Skeletal muscle cell (primary cell): ENCODE results near the gene ATF5.

Experiments used
- DNase-seq: peaks from one replicate; pipeline ENCODE4 v3.0.0-alpha.2; 2010; ENCODE audit warnings: low read depth
- H3K4me3 ChIP-seq: 2 replicates; pipeline ENCODE4 v1.5.1; 2011; ENCODE audit warnings: low read depth, mild to moderate bottlenecking, control low read depth, low read length, moderate library complexity

ATF5 gene

GRCh38 chr19:49929121-49929610 lies at the start of gene ATF5, which contains the start of gene NUP62:
Gene ATF5 (plus strand): TSS chr19:49929205. CDS start chr19:49930851, 1,646 bp downstream.
Gene NUP62 (minus strand): TSS chr19:49929504. CDS start chr19:49909807, 19,697 bp downstream.
- DNase-seq = no peak
- peak within 1 kb of the TSS; percentile 90 for H3K4me3 ChIP-seq

- DNase-seq = no peak
Measured at GRCh38 chr19:49879243-49879963, 49.6 kb upstream of the ATF5 start.

GRCh38 chr19:49880162-49880869 lies 48.7 kb upstream of the ATF5 start:
- DNase-seq = no peak
- no peak overlapping the region for H3K4me3 ChIP-seq

More at GRCh38 chr19:49879243-49879963, 49.6 kb upstream of the ATF5 start:
- no peak overlapping the region for H3K4me3 ChIP-seq

- H3K4me3 ChIP-seq = no peak overlapping the region
Measured at GRCh38 chr19:49881186-49881585, 47.8 kb upstream of the ATF5 start.

GRCh38 chr19:49881672-49882394 lies 47.2 kb upstream of the ATF5 start:
- DNase-seq = no peak
- no peak overlapping the region for H3K4me3 ChIP-seq

More at GRCh38 chr19:49881186-49881585, 47.8 kb upstream of the ATF5 start:
- no peak for DNase-seq

- no peak for DNase-seq
- no peak overlapping the region for H3K4me3 ChIP-seq
Measured at GRCh38 chr19:49882643-49883042, 46.4 kb upstream of the ATF5 start.

GRCh38 chr19:49883094-49883493 lies 45.9 kb upstream of the ATF5 start:
- H3K4me3 ChIP-seq = no peak overlapping the region
- DNase-seq = no peak

GRCh38 chr19:49884109-49884508 lies 44.9 kb upstream of the ATF5 start:
- no peak for DNase-seq
- H3K4me3 ChIP-seq = no peak overlapping the region

GRCh38 chr19:49884760-49885159 lies 44.2 kb upstream of the ATF5 start:
- no peak overlapping the region for H3K4me3 ChIP-seq

GRCh38 chr19:49887037-49887664 lies 41.9 kb upstream of the ATF5 start:
- no peak overlapping the region for H3K4me3 ChIP-seq
- DNase-seq = no peak

More at GRCh38 chr19:49884760-49885159, 44.2 kb upstream of the ATF5 start:
- DNase-seq = no peak

GRCh38 chr19:49887665-49888509 lies 41.1 kb upstream of the ATF5 start:
- no peak overlapping the region for H3K4me3 ChIP-seq
- no peak for DNase-seq

- no peak overlapping the region for H3K4me3 ChIP-seq
- no peak for DNase-seq
Measured at GRCh38 chr19:49888510-49888824, 40.5 kb upstream of the ATF5 start.

- no peak for DNase-seq
- no peak overlapping the region for H3K4me3 ChIP-seq
Measured at GRCh38 chr19:49889038-49889686, 39.8 kb upstream of the ATF5 start.

GRCh38 chr19:49889687-49890348 lies 39.2 kb upstream of the ATF5 start:
- peak overlapping the region; percentile 29 for H3K4me3 ChIP-seq
- peak; percentile 24 for DNase-seq

- peak overlapping the region; percentile 29 for H3K4me3 ChIP-seq
- DNase-seq = no peak
Measured at GRCh38 chr19:49890349-49891311, 38.4 kb upstream of the ATF5 start.

GRCh38 chr19:49891393-49891792 lies 37.6 kb upstream of the ATF5 start:
- no peak for DNase-seq
- no peak overlapping the region for H3K4me3 ChIP-seq

GRCh38 chr19:49892716-49893115 lies 36.3 kb upstream of the ATF5 start:
- H3K4me3 ChIP-seq = no peak overlapping the region
- DNase-seq = no peak
